Body of pancreas (tissue), 4 donors: ENCODE measurements around the gene CNPY1. TPM values are rescaled to one million over a fixed set of nuclear protein-coding genes. Genes with fewer than 3 reads are reported as not detected.

Experiments
- ATAC-seq: fragments of 150-250 bp; one replicate; pipeline ENCODE4 v1.9.1; 2016
- DNase-seq, 4 donors: peaks; one replicate each; pipeline ENCODE4 v3.0.0-alpha.2; 2019
- H3K27ac ChIP-seq, 4 donors: fragments of 200-600 bp; sonication (generic); 1 replicate in 3 of 4; 2 replicates in 1 of 4; pipeline versions ENCODE4 v1.5.1 to v1.6.1; 2016 to 2019; ENCODE audit warnings: mild to moderate bottlenecking in 1 of 4, mixed read lengths in 1 of 4, moderate library complexity in 1 of 4
- H3K27me3 ChIP-seq, 2 donors: fragments of 200-600 bp; sonication (generic); one replicate each; pipeline ENCODE4 v1.6.0; 2016; ENCODE audit warnings: mild to moderate bottlenecking in 1 of 2
- H3K36me3 ChIP-seq, 2 donors: fragments of 200-600 bp; sonication (generic); replicated peaks in 1 of 2; 2 replicates each; pipeline ENCODE4 v1.5.1; 2016; ENCODE audit warnings: low read depth in 2 of 2; ENCODE audit not compliant: insufficient read depth in 1 of 2
- H3K4me1 ChIP-seq: fragments of 200-600 bp; sonication (generic); one replicate; pipeline ENCODE4 v1.6.0; 2016
- H3K4me3 ChIP-seq, 2 donors: fragments of 200-600 bp; sonication (generic); 1 replicate in 1 of 2; 2 replicates in 1 of 2; pipeline ENCODE4 v1.5.1; 2016 to 2019
- H3K9me3 ChIP-seq, 3 donors: fragments of 200-600 bp; sonication (generic); 1 replicate in 2 of 3; 2 replicates in 1 of 3; pipeline ENCODE4 v1.5.1; 2016
- POLR2A ChIP-seq, 3 donors: fragments of 450-650 bp; IDR thresholded peaks; one replicate each; pipeline ENCODE4 v1.6.1; 2016; ENCODE audit warnings: antibody characterized with exemption in 3 of 3, mild to moderate bottlenecking in 2 of 3
- WGBS, 2 donors: methylation state at CpG; one replicate each; pipeline ENCODE4 v1.1.5; 2017; 5-methylcytosine and 5-hydroxymethylcytosine counted together
- intact Hi-C: fragments of 100-400 bp; cut with DNase I; formaldehyde crosslinking; loops from one replicate; pipeline ENCODE4 v1.15.1; 2023
- total RNA-seq, 2 donors: library from RNA; depleted of rRNA; stranded (reverse); fragments of >200 nt; gene quantifications; one replicate each; pipeline ENCODE4 v1.1.0, GENCODE V29; 2016
- TF ChIP-seq, protein P1 (sequence below), 7 experiments: fragments of 450-650 bp in 4 of 7; fragments of 200-600 bp in 3 of 7; sonication (generic) in 3 of 7; IDR thresholded peaks; one replicate each; pipeline ENCODE4 v1.5.1; 2016 to 2019; ENCODE audit warnings: antibody characterized with exemption in 7 of 7

CNPY1 gene
- total RNA-seq, 2 donors from 2014 or later, result not detected

DNA sequence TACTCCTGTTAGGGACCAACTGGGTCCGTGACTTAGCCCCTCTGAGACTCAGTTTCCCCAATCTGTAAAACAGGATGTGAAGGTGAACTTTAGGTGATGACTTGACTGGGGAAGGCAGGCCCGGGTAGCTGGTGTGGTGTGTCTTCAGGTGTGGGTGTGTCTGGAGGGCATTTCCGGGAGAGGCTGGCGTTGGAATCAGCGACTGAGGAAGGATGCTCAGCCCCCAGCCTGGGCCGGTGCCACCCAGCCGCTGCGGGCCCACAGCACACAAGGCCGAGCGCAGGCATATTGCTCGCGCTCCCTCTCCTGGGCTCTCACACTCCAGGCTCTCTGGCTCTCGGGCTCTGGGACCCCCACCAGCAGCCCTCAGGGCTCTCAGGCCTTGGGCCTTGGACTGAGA is 31.7 kb upstream of the CNPY1 start:
- no peak overlapping the region for H3K27ac ChIP-seq
- ATAC-seq (no peak), DNase-seq (no peak)
- TF ChIP-seq, protein P1, sequence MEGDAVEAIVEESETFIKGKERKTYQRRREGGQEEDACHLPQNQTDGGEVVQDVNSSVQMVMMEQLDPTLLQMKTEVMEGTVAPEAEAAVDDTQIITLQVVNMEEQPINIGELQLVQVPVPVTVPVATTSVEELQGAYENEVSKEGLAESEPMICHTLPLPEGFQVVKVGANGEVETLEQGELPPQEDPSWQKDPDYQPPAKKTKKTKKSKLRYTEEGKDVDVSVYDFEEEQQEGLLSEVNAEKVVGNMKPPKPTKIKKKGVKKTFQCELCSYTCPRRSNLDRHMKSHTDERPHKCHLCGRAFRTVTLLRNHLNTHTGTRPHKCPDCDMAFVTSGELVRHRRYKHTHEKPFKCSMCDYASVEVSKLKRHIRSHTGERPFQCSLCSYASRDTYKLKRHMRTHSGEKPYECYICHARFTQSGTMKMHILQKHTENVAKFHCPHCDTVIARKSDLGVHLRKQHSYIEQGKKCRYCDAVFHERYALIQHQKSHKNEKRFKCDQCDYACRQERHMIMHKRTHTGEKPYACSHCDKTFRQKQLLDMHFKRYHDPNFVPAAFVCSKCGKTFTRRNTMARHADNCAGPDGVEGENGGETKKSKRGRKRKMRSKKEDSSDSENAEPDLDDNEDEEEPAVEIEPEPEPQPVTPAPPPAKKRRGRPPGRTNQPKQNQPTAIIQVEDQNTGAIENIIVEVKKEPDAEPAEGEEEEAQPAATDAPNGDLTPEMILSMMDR (IDR thresholded peaks at IDR 0.05), result no peak
- no peak for TF ChIP-seq POLR2A (IDR thresholded peaks at IDR 0.05)
- intact Hi-C loops, result no loop called here
- H3K4me1 ChIP-seq, result no peaks in the 10 kb centered on the region
- H3K27me3 ChIP-seq, result no peaks in the 10 kb centered on the region
- H3K4me3 ChIP-seq, result no peak overlapping the region
- 90 to 95% methylated on average over 4 to 13 of the region's 13 CpGs for WGBS, 2 donors
- H3K9me3 ChIP-seq, result no peaks in the 10 kb centered on the region
- H3K36me3 ChIP-seq, result no peaks in the 10 kb centered on the region

DNA sequence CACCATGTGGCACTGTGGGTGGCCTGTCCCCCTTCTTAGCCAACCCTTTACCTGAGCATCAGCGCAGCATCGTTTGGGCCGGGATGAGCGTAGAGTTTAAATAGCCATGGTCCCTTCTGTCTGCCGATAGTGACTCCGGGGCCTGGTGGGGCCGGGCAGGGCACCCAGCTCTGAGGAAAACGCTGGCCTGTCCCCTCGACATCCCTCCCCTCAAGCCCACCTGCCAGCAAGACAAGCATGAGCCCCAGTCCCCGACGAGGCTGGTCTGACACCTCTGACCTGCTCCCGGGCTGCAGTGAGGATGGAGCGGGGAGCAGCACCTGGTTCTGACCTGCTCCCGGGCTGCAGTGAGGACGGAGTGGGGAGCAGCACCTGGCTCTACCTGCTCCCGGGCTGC is 31.1 kb upstream of the CNPY1 start:
- DNase-seq (no peak), ATAC-seq (no peak)
- no peaks in the 10 kb centered on the region for H3K27me3 ChIP-seq
- H3K9me3 ChIP-seq, result no peaks in the 10 kb centered on the region
- no peak overlapping the region for H3K4me3 ChIP-seq
- intact Hi-C loops, result no loop called here
- TF ChIP-seq, protein P1 (IDR thresholded peaks at IDR 0.05), result no peak
- TF ChIP-seq POLR2A (IDR thresholded peaks at IDR 0.05), result no peak
- WGBS, 2 donors, result 74 to 82% methylated on average over 13 to 15 of the region's 16 CpGs
- no peaks in the 10 kb centered on the region for H3K36me3 ChIP-seq
- H3K27ac ChIP-seq, result no peak overlapping the region
- H3K4me1 ChIP-seq, result no peaks in the 10 kb centered on the region

DNA sequence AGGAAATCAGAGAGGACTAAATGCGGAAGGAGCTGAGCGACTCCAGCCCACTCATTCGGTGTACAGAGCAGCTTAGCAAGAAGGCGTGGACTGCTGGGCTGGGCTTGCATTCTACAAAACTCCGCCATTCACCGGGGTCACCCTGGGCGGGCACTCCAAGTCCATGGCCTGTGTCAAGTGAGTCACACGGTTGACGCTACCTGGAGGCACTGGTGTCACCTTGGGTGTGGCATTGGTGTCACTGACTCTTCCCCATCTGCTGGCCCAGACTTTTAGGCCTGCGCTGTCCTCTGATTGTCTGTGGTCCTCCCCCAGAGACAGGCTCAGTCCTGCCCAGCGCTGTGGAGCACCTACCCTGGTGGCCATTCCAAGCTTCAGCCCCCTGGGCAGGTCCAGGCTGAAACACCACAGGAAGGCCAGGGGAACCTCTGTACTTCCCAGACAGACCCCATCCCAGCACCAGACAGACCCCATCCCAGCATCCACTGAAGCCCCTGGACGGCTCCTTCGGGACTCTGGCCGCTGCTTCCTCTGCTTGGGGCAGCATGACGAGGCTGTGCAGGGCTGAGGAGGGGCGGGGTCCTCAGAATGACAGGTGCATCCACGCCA is 30.6 kb upstream of the CNPY1 start:
- TF ChIP-seq, protein P1 (IDR thresholded peaks at IDR 0.05), result no peak
- no peak for TF ChIP-seq POLR2A (IDR thresholded peaks at IDR 0.05)
- Histone ChIP-seq H3K36me3 (no peaks in the 10 kb centered on the region), H3K4me3 (no peak overlapping the region), H3K9me3 (no peaks in the 10 kb centered on the region), H3K4me1 (no peaks in the 10 kb centered on the region), H3K27ac (no peak overlapping the region), H3K27me3 (no peaks in the 10 kb centered on the region)
- ATAC-seq (no peak), DNase-seq (no peak)
- 78 to 93% methylated on average over 12 to 17 of the region's 17 CpGs for WGBS, 2 donors
- intact Hi-C loops, result no loop called here

DNA sequence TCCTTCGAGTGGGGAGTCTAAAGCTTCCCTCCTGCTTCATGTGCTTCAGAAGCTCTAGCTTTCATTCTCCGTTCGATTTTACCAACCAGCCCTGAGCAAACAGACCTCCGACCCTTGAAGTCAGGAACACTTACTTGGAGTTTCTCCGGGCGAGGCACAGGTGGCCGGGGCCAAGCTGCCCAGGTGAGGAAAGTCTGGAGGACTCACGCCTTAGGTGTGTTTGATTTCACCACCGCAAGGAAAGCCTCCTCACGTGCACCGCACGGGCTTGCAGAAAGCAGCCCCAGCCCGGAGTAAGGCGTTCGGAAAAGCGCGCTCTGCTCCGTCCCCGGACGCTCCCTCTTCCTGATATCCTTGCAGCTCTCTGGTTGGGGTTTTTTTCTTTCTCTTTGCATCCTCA is 30.1 kb upstream of the CNPY1 start:
- no peak for ATAC-seq
- no peak overlapping the region for H3K27ac ChIP-seq
- no peaks in the 10 kb centered on the region for H3K4me1 ChIP-seq
- intact Hi-C loops, result no loop called here
- no peaks in the 10 kb centered on the region for H3K9me3 ChIP-seq
- no peaks in the 10 kb centered on the region for H3K36me3 ChIP-seq
- TF ChIP-seq POLR2A (IDR thresholded peaks at IDR 0.05), result no peak
- TF ChIP-seq, protein P1 (IDR thresholded peaks at IDR 0.05), result no peak
- DNase-seq, result no peak
- H3K4me3 ChIP-seq, result no peak overlapping the region
- 73 to 76% methylated on average over 20 of the region's 20 CpGs for WGBS, 2 donors
- H3K27me3 ChIP-seq, result no peaks in the 10 kb centered on the region

DNA sequence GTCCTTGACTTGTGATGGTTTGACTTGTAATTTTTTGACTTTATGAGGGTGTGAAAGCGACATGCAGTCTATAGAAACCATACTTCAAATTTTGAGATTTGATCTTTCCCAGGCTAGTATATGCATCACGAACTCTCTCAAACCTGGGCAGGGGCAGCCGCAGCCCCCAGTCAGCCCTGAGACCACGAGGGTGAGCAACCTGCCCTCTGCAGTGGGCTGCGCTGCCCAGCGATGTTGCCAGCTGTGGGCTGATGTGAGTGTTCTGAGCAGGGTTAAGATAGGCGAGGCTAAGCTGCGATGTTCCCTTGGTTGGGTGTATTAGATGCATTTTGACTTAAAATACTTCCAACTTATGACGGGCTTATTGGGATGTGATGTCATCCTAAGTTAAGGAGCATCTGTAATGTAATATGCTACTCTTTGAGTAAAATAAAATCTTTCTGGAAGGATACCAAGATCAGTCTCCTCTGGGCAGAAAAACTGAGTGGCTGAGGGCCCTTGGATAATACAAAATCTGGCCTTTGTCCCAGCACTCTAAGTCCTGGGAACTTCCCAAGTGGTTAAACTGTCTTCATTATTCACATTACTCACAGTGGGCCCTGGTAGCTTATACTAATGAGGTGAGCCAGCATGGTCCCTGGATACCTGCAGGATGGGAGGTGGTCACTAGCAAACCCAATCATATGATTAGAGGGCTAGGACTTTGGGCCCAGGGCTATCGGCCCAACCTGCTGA is 28.4 kb upstream of the CNPY1 start:
- TF ChIP-seq POLR2A (IDR thresholded peaks at IDR 0.05), result no peak
- TF ChIP-seq, protein P1 (IDR thresholded peaks at IDR 0.05), result no peak
- ATAC-seq (no peak), DNase-seq (no peak)
- no peak overlapping the region for H3K27ac ChIP-seq
- 82 to 86% methylated on average over 10 of the region's 10 CpGs for WGBS, 2 donors
- H3K27me3 ChIP-seq, result no peaks in the 10 kb centered on the region
- no peaks in the 10 kb centered on the region for H3K36me3 ChIP-seq
- intact Hi-C loops, result no loop called here
- H3K9me3 ChIP-seq, result no peaks in the 10 kb centered on the region
- no peak overlapping the region for H3K4me3 ChIP-seq
- H3K4me1 ChIP-seq, result peaks cover 6% of the 10 kb centered on the region
